Measurements from ENCODE around the gene LYSMD3. TPM values are rescaled to one million over a fixed set of nuclear protein-coding genes. Genes with fewer than 3 reads are reported as not detected.

The LYSMD3 gene
- polyA plus RNA-seq, 2 of the 4 experiments (the other 2 are of a cell fraction): 10.6 to 24.1 TPM

GRCh38 chr5:90548069-90548593, 18.7 kb upstream of the LYSMD3 start:
- Histone ChIP-seq H3K9me3 (no peaks in the 10 kb centered on the region), H3K4me2 (peak overlapping the region; percentile 26; the same call in 1 of the 3 replicates), H3K4me1 (peaks cover 14% of the 10 kb centered on the region; the same call in 2 of the 3 replicates), H3K4me3 (no peak overlapping the region), H3K27ac (no peak overlapping the region)
- under 1% methylated on average over 5 of the region's 5 CpGs for WGBS (ENCODE audit: missing lambda C conversion rate)
- FAIRE-seq: no peak
- POLR2A ChIA-PET: no interaction called here
- TF ChIP-seq MAX (IDR thresholded peaks at IDR 0.05) (peak; percentile 39; the same call in 1 of the 2 replicates), ZFP36 (IDR thresholded peaks at IDR 0.05; ENCODE audit: borderline replicate concordance, partially characterized antibody) (peak; percentile 16), EHF (CRISPR knock-in tag; IDR thresholded peaks at IDR 0.05) (no peak), FOSL2 (IDR thresholded peaks at IDR 0.05) (no peak), FOSL2 (CRISPR knock-in tag; IDR thresholded peaks at IDR 0.05) (peak; percentile 66), MAFK (IDR thresholded peaks at IDR 0.05; ENCODE audit: partially characterized antibody) (peak; percentile 42), GATA3 (IDR thresholded peaks at IDR 0.05; ENCODE audit: borderline replicate concordance) (peak; percentile 40; the same call in 1 of the 2 replicates), CBX8 (IDR thresholded peaks at IDR 0.05) (peak; percentile 84; the same call in 1 of the 2 replicates), BHLHE40 (IDR thresholded peaks at IDR 0.05; ENCODE audit: low read depth, low read length) (no peak), RFX5 (IDR thresholded peaks at IDR 0.05) (no peak)
- ATAC-seq: peak; percentile 52 to 79; a peak in 3 of 6 replicates
- CTCF ChIA-PET: interaction anchor here (0.5 kb wide), 1 partner anchor 877 kb away, joined by 3 read pairs; no protein-coding TSS in a partner anchor
- DNase-seq (ENCODE audit: low read depth in 1 of 2, low spot score in 1 of 2): peak; percentile 26 to 80

- Histone ChIP-seq H3K9me3 (no peaks in the 10 kb centered on the region), H3K4me3 (no peak overlapping the region), H3K27ac (no peak overlapping the region), H3K4me2 (peak overlapping the region; percentile 33; the same call in 1 of the 3 replicates), H3K4me1 (peaks cover 14% of the 10 kb centered on the region; the same call in 2 of the 3 replicates)
- TF ChIP-seq CEBPB (IDR thresholded peaks at IDR 0.05) (peak in 1 of 2 experiments; percentile 67; a peak in 2 of 4 replicates), RCOR1 (IDR thresholded peaks at IDR 0.05; ENCODE audit: low read depth, low read length) (no peak)
- CTCF ChIA-PET: no interaction called here
- WGBS (ENCODE audit: missing lambda C conversion rate): 0% methylated on average over 1 of the region's 1 CpG
- POLR2A ChIA-PET: no interaction called here
- ATAC-seq: peak; percentile 40 to 83; a peak in 3 of 6 replicates
- peak in 1 of 2 experiments; percentile 71 for DNase-seq (ENCODE audit: low read depth in 1 of 2, low spot score in 1 of 2)
- no peak for FAIRE-seq
Measured at GRCh38 chr5:90547072-90547536, 17.7 kb upstream of the LYSMD3 start.

GRCh38 chr5:90546216-90546837, 16.9 kb upstream of the LYSMD3 start:
- Histone ChIP-seq H3K27ac (no peak overlapping the region), H3K4me1 (peaks cover 14% of the 10 kb centered on the region; the same call in 2 of the 3 replicates), H3K4me2 (no peak overlapping the region), H3K9me3 (no peaks in the 10 kb centered on the region), H3K4me3 (no peak overlapping the region)
- FAIRE-seq (no peak), ATAC-seq (no peak), DNase-seq (ENCODE audit: low read depth in 1 of 2, low spot score in 1 of 2) (no peak)
- ChIA-PET POLR2A (no interaction called here), CTCF (interaction anchor here (0.7 to 1.2 kb wide), 2 partner anchors 8 to 16 kb away, joined by 3 to 4 read pairs; partner anchors contain the start of gene LYSMD3)
- 54% methylated on average over 4 of the region's 4 CpGs for WGBS (ENCODE audit: missing lambda C conversion rate)
- no peak for TF ChIP-seq EHMT2 (IDR thresholded peaks at IDR 0.05; ENCODE audit: low read depth)
- TF ChIP-seq HEYL (CRISPR knock-in tag; IDR thresholded peaks at IDR 0.05): no peak
- TF ChIP-seq ZFP36 (IDR thresholded peaks at IDR 0.05; ENCODE audit: borderline replicate concordance, partially characterized antibody): peak; percentile 22
- TF ChIP-seq E2F6 (IDR thresholded peaks at IDR 0.05; ENCODE audit: borderline replicate concordance, low read depth): no peak
- no peak for TF ChIP-seq BHLHE40 (IDR thresholded peaks at IDR 0.05; ENCODE audit: low read depth, low read length)
- TF ChIP-seq MAX (IDR thresholded peaks at IDR 0.05): no peak
- TF ChIP-seq CBX2 (IDR thresholded peaks at IDR 0.05; ENCODE audit: borderline replicate concordance, low read depth): no peak
- peak; percentile 97 for TF ChIP-seq RNF2 (IDR thresholded peaks at IDR 0.05; ENCODE audit: borderline replicate concordance, low read depth)
- no peak for TF ChIP-seq KDM5A (IDR thresholded peaks at IDR 0.05)
- TF ChIP-seq ELK1 (IDR thresholded peaks at IDR 0.05; ENCODE audit: low read depth, low read length): no peak
- TF ChIP-seq CBX8 (IDR thresholded peaks at IDR 0.05): peak; percentile 96
- no peak for TF ChIP-seq EHF (CRISPR knock-in tag; IDR thresholded peaks at IDR 0.05)
- no peak for TF ChIP-seq NFE2L2 (conservative IDR thresholded peaks at IDR 0.05; ENCODE audit: low read length)
- TF ChIP-seq TP53 (CRISPR knock-in tag; IDR thresholded peaks at IDR 0.05): no peak
- TF ChIP-seq REST (IDR thresholded peaks at IDR 0.05): no peak
- TF ChIP-seq HES2 (IDR thresholded peaks at IDR 0.05): no peak
- TF ChIP-seq FOXS1 (CRISPR knock-in tag; IDR thresholded peaks at IDR 0.05): no peak
- TF ChIP-seq POLR2A (IDR thresholded peaks at IDR 0.05; ENCODE audit: low read length): no peak
- no peak for TF ChIP-seq CEBPB (IDR thresholded peaks at IDR 0.05)
- TF ChIP-seq NR3C1 (IDR thresholded peaks at IDR 0.05): no peak
- no peak for TF ChIP-seq HDAC2 (IDR thresholded peaks at IDR 0.05)
- peak; percentile 71 for TF ChIP-seq MAFK (IDR thresholded peaks at IDR 0.05; ENCODE audit: partially characterized antibody)
- no peak for TF ChIP-seq HOXB5 (CRISPR knock-in tag; IDR thresholded peaks at IDR 0.05)
